HCT116 (cell line): Measurements from ENCODE around the gene EPHA3. TPM values are rescaled to one million over a fixed set of nuclear protein-coding genes. Genes with fewer than 3 reads are reported as not detected.

Source experiments
- ATAC-seq: fragments of 200-7000 bp; cut with Tn5 transposase; 2 replicates; pipeline ENCODE4 v1.9.1; 2020; ENCODE audit warnings: mild to moderate bottlenecking, moderate library complexity
- BruUV-seq: library from RNA; stranded (reverse); fragments of 400-500 nt; replicated peaks from 2 replicates; lab custom pipeline; 2021; lab: Mats Ljungman, UMichigan
- CTCF ChIA-PET: fragments of 300-600 bp; sonication (Branson Sonifier 250); formaldehyde crosslinking; loops from one replicate; lab custom pipeline; 2021; ENCODE audit warnings: antibody characterized with exemption; lab: Charles Lee
- POLR2A ChIA-PET: fragments of 300-600, 350-600 bp; sonication (Branson Sonifier 250); formaldehyde crosslinking; loops from one replicate; lab custom pipeline; 2021; ENCODE audit warnings: antibody characterized with exemption; lab: Charles Lee
- RAD21 ChIA-PET, 2 experiments: fragments of 300-600 bp; sonication (Branson Sonifier 250); formaldehyde crosslinking; loops; one replicate each; lab custom pipeline; 2023; ENCODE audit warnings: low total read pairs in 2 of 2; ENCODE audit not compliant: uncharacterized antibody in 2 of 2, unreplicated experiment in 2 of 2, low non-redundant PET in 1 of 2; lab: Charles Lee
- DNase-seq: peaks from one replicate; pipeline ENCODE4 v3.0.0-alpha.2; 2010; ENCODE audit warnings: low read depth, low spot score
- H2AFZ ChIP-seq: fragments of 200-600 bp; shearing (Covaris generic), sonication (generic); 2 replicates; pipeline ENCODE4 v1.6.1; 2017; ENCODE audit warnings: low read depth, mixed run types, mixed read lengths, antibody characterized with exemption, low read length; ENCODE audit not compliant: poor library complexity, severe bottlenecking
- H3K27ac ChIP-seq: 2 replicates; pipeline ENCODE4 v1.5.1; 2012; ENCODE audit warnings: low read depth, low read length
- H3K27me3 ChIP-seq: fragments of 200-600 bp; sonication (generic); 2 replicates; pipeline ENCODE4 v1.6.1; 2016; ENCODE audit warnings: mixed run types, low read length, mixed read lengths; ENCODE audit not compliant: insufficient read depth
- H3K36me3 ChIP-seq, 2 experiments: fragments of 200-500 bp in 1 of 2; fragments of 200-600 bp in 1 of 2; sonication (Bioruptor generic) in 1 of 2; sonication (generic) in 1 of 2; 2 replicates each; pipeline versions ENCODE4 v1.5.1 to v1.6.1; 2014 to 2016; ENCODE audit warnings: low read length in 2 of 2, inconsistent platforms in 1 of 2, mixed read lengths in 1 of 2, mixed run types in 1 of 2; ENCODE audit not compliant: insufficient read depth in 2 of 2, control insufficient read depth in 1 of 2
- H3K4me1 ChIP-seq, 2 experiments: fragments of 200-600 bp in 1 of 2; sonication (generic) in 1 of 2; 2 replicates each; pipeline versions ENCODE4 v1.5.1 to v1.6.1; 2012 to 2017; ENCODE audit warnings: low read length in 2 of 2, inconsistent platforms in 1 of 2, mild to moderate bottlenecking in 1 of 2, mixed read lengths in 1 of 2, mixed run types in 1 of 2, moderate library complexity in 1 of 2; ENCODE audit not compliant: insufficient read depth in 2 of 2, control insufficient read depth in 1 of 2
- H3K4me2 ChIP-seq: fragments of 200-600 bp; sonication (generic); 2 replicates; pipeline ENCODE4 v1.6.1; 2017; ENCODE audit warnings: mixed run types, low read length, mixed read lengths
- H3K4me3 ChIP-seq, 2 experiments: fragments of 200-600 bp in 1 of 2; sonication (generic) in 1 of 2; replicated peaks in 1 of 2; 2 replicates each; pipeline ENCODE4 v1.5.1; 2011 to 2016; ENCODE audit warnings: low read length in 2 of 2, control low read depth in 1 of 2, low read depth in 1 of 2, mild to moderate bottlenecking in 1 of 2, mixed read lengths in 1 of 2, mixed run types in 1 of 2
- H3K79me2 ChIP-seq: fragments of 200-600 bp; sonication (generic); 2 replicates; pipeline ENCODE4 v1.6.1; 2017; ENCODE audit warnings: mild to moderate bottlenecking, mixed run types, low read length, moderate library complexity, mixed read lengths; ENCODE audit not compliant: insufficient read depth
- H3K9ac ChIP-seq: fragments of 200-600 bp; sonication (generic); 2 replicates; pipeline ENCODE4 v1.6.1; 2016; ENCODE audit warnings: low read length, mixed read lengths
- H3K9me2 ChIP-seq: fragments of 200-600 bp; sonication (generic), shearing (Covaris generic); 2 replicates; pipeline ENCODE4 v1.6.1; 2017; ENCODE audit warnings: mixed run types, mild to moderate bottlenecking, moderate library complexity; ENCODE audit not compliant: insufficient read depth
- H3K9me3 ChIP-seq, 2 experiments: fragments of 200-500 bp in 1 of 2; fragments of 200-600 bp in 1 of 2; sonication (Bioruptor generic) in 1 of 2; sonication (generic) in 1 of 2; 2 replicates each; pipeline ENCODE4 v1.6.1; 2014 to 2017; ENCODE audit warnings: low read length in 2 of 2, mixed read lengths in 2 of 2, inconsistent platforms in 1 of 2, low read depth in 1 of 2, mild to moderate bottlenecking in 1 of 2, mixed run types in 1 of 2, moderate library complexity in 1 of 2; ENCODE audit not compliant: control insufficient read depth in 1 of 2, insufficient read depth in 1 of 2
- H4K20me1 ChIP-seq: fragments of 200-600 bp; sonication (generic), shearing (Covaris generic); 2 replicates; pipeline ENCODE4 v1.6.1; 2017; ENCODE audit warnings: mixed run types, mild to moderate bottlenecking, moderate library complexity; ENCODE audit not compliant: insufficient read depth
- CEBPB ChIP-seq: IDR thresholded peaks from 2 replicates; pipeline ENCODE4 v1.6.1; 2012; ENCODE audit warnings: low read depth
- EGR1 ChIP-seq: IDR thresholded peaks from 2 replicates; pipeline ENCODE4 v1.6.1; 2012; ENCODE audit warnings: low read depth
- EZH2phosphoT487 ChIP-seq: fragments of 200-600 bp; IDR thresholded peaks from 2 replicates; pipeline ENCODE4 v1.6.1; 2018; ENCODE audit warnings: antibody characterized with exemption, borderline replicate concordance
- FOSL1 ChIP-seq: IDR thresholded peaks from 2 replicates; pipeline ENCODE4 v1.6.1; 2012; ENCODE audit warnings: low read depth
- JUND ChIP-seq: IDR thresholded peaks from 2 replicates; pipeline ENCODE4 v1.6.1; 2012
- POLR2A ChIP-seq: IDR thresholded peaks from 2 replicates; pipeline ENCODE4 v1.7.0; 2011; ENCODE audit warnings: borderline replicate concordance; ENCODE audit not compliant: insufficient read depth, insufficient read length; ENCODE audit errors: extremely low read depth
- POLR2AphosphoS5 ChIP-seq: IDR thresholded peaks from 2 replicates; pipeline ENCODE4 v1.6.1; 2011; ENCODE audit warnings: mild to moderate bottlenecking, low read depth, low read length, moderate library complexity
- RAD21 ChIP-seq: IDR thresholded peaks from 2 replicates; pipeline ENCODE4 v1.6.1; 2012; ENCODE audit warnings: low read depth, mild to moderate bottlenecking
- REST ChIP-seq: IDR thresholded peaks from 2 replicates; pipeline ENCODE4 v1.6.1; 2012; ENCODE audit warnings: low read depth
- SIN3A ChIP-seq: IDR thresholded peaks from 2 replicates; pipeline ENCODE4 v1.6.1; 2012; ENCODE audit warnings: low read depth
- SP1 ChIP-seq: IDR thresholded peaks from 2 replicates; pipeline ENCODE4 v1.6.1; 2012; ENCODE audit warnings: low read depth
- SRF ChIP-seq: IDR thresholded peaks from 2 replicates; pipeline ENCODE4 v1.6.1; 2012; ENCODE audit warnings: low read depth
- ZFX ChIP-seq: fragments of 450-650 bp; IDR thresholded peaks from 2 replicates; pipeline ENCODE4 v1.6.1; 2017
- intact Hi-C: fragments of 100-400 bp; cut with micrococcal nuclease; formaldehyde crosslinking; loops from 2 replicates; pipeline ENCODE4 v1.10.0; 2022
- total RNA-seq: library from RNA; stranded (reverse); gene quantifications from one replicate; pipeline ENCODE4 v1.2.1, GENCODE V29; 2021; ENCODE audit not compliant: unreplicated experiment
- TF ChIP-seq, protein P1 (sequence below), 3 experiments: fragments of 200-600 bp in 1 of 3; sonication (generic) in 1 of 3; IDR thresholded peaks in 2 of 3; conservative IDR thresholded peaks in 1 of 3; 2 replicates each; pipeline ENCODE4 v1.5.1; 2012 to 2017; ENCODE audit warnings: low read depth in 2 of 3, low read length in 2 of 3, antibody characterized with exemption in 1 of 3, borderline replicate concordance in 1 of 3, control low read depth in 1 of 3, mild to moderate bottlenecking in 1 of 3, mixed read lengths in 1 of 3, mixed run types in 1 of 3, moderate library complexity in 1 of 3; ENCODE audit not compliant: insufficient read depth in 1 of 3

The EPHA3 gene
- total RNA-seq, 1 experiment from 2014 or later, result not detected

DNA sequence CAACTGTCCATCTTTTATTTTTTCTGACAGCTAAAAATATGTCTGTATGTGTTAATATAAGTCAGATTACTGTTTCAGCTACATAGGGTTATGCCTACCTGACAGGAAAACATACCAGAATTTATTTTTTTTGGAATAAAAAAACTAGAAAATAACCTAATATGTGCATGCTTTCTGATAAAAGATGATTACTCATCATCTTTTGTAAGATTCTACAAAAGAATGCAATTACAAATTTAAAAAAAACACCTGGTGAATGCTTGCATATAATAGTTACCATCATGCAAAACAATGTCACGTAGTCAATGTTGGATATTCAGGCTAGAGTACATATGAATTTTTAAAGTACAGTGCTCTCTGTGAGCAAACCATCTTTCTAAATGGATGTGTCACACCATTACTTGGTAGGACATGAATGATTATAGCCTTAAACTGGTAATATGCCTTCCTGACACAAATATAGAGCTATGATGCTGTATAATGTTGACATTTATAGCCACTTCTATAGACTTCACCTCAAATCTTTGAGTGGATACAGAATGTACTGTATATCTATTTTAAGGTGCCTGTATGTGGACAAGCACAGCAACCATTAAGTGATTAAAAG, 180.6 kb downstream of the EPHA3 start (continued):
- no peak for TF ChIP-seq POLR2AphosphoS5
- TF ChIP-seq JUND, result no peak
- TF ChIP-seq, all 23 proteins: peak for 0

DNA sequence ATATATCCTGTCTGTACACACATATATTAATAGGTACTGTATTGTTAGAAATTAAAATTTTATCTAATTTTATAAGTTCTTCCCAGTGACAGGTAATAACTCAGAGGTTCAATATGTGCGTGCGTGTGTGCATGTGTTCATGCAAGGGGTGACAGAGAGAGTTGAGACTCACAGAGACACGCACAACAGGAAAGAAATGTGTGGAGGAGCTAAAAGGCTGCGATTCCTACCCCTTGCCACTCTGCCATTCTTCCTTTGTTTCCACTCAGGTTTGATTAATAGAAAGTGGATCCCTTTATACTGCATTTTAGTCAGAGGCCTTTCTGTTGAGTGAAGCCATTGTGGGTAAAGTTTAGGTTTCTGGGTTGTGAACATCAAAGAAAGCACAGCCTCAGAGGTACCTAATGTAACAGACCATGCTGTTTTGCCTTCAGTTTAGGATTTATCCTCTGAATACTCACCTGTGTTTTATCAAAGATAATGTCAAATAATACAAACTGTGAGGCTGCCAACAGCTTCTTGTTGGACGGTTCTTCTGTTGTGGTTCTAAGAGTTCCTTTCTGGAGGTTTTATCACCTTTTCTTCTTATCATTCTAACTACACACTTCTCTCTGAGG, 182.3 kb downstream of the EPHA3 start:
- Histone ChIP-seq H3K27me3 (no peaks in the 10 kb centered on the region), H3K79me2 (no peaks in the 10 kb centered on the region), H3K4me2 (no peak overlapping the region), H3K4me1 (no peaks in the 10 kb centered on the region), H4K20me1 (no peaks in the 10 kb centered on the region), H3K9me2 (no peaks in the 10 kb centered on the region), H3K9me3 (peaks cover 0 to 10% of the 10 kb centered on the region in 2 experiments; a peak in 1 of 4 replicates), H3K4me3 (no peak overlapping the region)
- intact Hi-C loops, result no loop called here
- ChIA-PET CTCF (no interaction called here), RAD21 (no interaction called here), POLR2A (no interaction called here)
- DNase-seq, result no peak
- no TSS peak for BruUV-seq
- ATAC-seq, result no peak
- TF ChIP-seq ZFX (no peak), EGR1 (no peak), CEBPB (no peak), SRF (no peak), POLR2A (no peak), POLR2AphosphoS5 (no peak)
- TF ChIP-seq, all 23 proteins: peak for 0
- Histone ChIP-seq H2AFZ (no peak overlapping the region), H3K36me3 (no peaks in the 10 kb centered on the region), H3K27ac (no peak overlapping the region), H3K9ac (no peak overlapping the region)

DNA sequence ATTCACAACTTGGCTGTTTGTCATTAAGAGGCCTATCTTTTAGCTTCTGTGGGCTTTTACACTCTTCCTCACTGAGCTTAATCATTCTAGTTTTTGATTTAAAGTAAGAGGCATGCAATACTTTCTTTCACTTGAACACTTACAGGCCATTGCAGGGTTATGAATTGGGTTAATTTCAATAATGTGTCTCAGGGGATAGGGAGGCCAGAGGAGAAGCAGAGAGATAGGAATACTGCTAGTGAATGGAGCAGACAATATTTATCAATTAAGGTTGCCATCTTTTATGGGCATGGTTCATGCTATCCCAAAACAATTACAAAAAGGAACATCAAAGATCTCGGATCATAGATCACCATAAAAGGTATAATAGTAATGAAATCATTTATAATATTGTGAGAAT, 189.8 kb downstream of the EPHA3 start:
- no peak for ATAC-seq
- no peaks in the 10 kb centered on the region for H4K20me1 ChIP-seq
- H3K9me3 ChIP-seq, result peaks cover 11 to 13% of the 10 kb centered on the region in 2 experiments; a peak in 2 of 4 replicates
- BruUV-seq, result no TSS peak
- no peaks in the 10 kb centered on the region for H3K4me1 ChIP-seq
- no peak overlapping the region for H3K4me2 ChIP-seq
- no peaks in the 10 kb centered on the region for H3K79me2 ChIP-seq
- RAD21 ChIA-PET, result no interaction called here
- no peak for DNase-seq
- H3K27me3 ChIP-seq, result no peaks in the 10 kb centered on the region
- intact Hi-C loops, result no loop called here
- H2AFZ ChIP-seq, result no peak overlapping the region
- POLR2A ChIA-PET, result no interaction called here
- H3K36me3 ChIP-seq, result no peaks in the 10 kb centered on the region
- CTCF ChIA-PET, result no interaction called here
- no peaks in the 10 kb centered on the region for H3K9me2 ChIP-seq
- H3K9ac ChIP-seq, result no peak overlapping the region
- no peak overlapping the region for H3K4me3 ChIP-seq
- H3K27ac ChIP-seq, result no peak overlapping the region
- TF ChIP-seq FOSL1 (no peak), SP1 (no peak), REST (no peak), SIN3A (no peak), EZH2phosphoT487 (no peak), JUND (no peak), RAD21 (no peak), SRF (no peak)
- TF ChIP-seq, protein P1, sequence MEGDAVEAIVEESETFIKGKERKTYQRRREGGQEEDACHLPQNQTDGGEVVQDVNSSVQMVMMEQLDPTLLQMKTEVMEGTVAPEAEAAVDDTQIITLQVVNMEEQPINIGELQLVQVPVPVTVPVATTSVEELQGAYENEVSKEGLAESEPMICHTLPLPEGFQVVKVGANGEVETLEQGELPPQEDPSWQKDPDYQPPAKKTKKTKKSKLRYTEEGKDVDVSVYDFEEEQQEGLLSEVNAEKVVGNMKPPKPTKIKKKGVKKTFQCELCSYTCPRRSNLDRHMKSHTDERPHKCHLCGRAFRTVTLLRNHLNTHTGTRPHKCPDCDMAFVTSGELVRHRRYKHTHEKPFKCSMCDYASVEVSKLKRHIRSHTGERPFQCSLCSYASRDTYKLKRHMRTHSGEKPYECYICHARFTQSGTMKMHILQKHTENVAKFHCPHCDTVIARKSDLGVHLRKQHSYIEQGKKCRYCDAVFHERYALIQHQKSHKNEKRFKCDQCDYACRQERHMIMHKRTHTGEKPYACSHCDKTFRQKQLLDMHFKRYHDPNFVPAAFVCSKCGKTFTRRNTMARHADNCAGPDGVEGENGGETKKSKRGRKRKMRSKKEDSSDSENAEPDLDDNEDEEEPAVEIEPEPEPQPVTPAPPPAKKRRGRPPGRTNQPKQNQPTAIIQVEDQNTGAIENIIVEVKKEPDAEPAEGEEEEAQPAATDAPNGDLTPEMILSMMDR (IDR thresholded peaks at IDR 0.05 in 2 of 3, conservative IDR thresholded peaks at IDR 0.05 in 1 of 3; ENCODE audit: borderline replicate concordance in 1 of 3, insufficient read depth in 1 of 3, low read depth in 2 of 3, low read length in 2 of 3), result no peak
